Sigmoid colon (tissue), 7 donors: ENCODE measurements around the gene CNPY1. TPM values are rescaled to one million over a fixed set of nuclear protein-coding genes. Genes with fewer than 3 reads are reported as not detected.

ENCODE experiments used
- DNase-seq: peaks from one replicate; pipeline ENCODE4 v3.0.0-alpha.2; 2019
- H3K27ac ChIP-seq, 4 donors: fragments of 200-600 bp; sonication (generic); one replicate each; pipeline ENCODE4 v1.5.1; 2016 to 2019; ENCODE audit warnings: mild to moderate bottlenecking in 1 of 4
- H3K27me3 ChIP-seq, 3 donors: fragments of 200-600 bp; sonication (generic); one replicate each; pipeline ENCODE4 v1.5.1; 2019; ENCODE audit warnings: mild to moderate bottlenecking in 1 of 3
- H3K36me3 ChIP-seq, 4 donors: fragments of 200-600 bp; sonication (generic); one replicate each; pipeline ENCODE4 v1.5.1; 2016 to 2019
- H3K4me1 ChIP-seq, 4 donors: fragments of 200-600 bp; sonication (generic); one replicate each; pipeline ENCODE4 v1.5.1; 2017 to 2019
- H3K4me3 ChIP-seq, 4 donors: fragments of 200-600 bp; sonication (generic); one replicate each; pipeline ENCODE4 v1.5.1; 2017 to 2019; ENCODE audit warnings: mild to moderate bottlenecking in 2 of 4, moderate library complexity in 1 of 4
- H3K9me3 ChIP-seq, 4 donors: fragments of 200-600 bp in 3 of 4; sonication (generic) in 3 of 4; one replicate each; pipeline versions ENCODE4 v1.5.1 to v1.6.1; 2013 to 2019
- CTCF ChIP-seq, 4 experiments: fragments of 450-650 bp in 3 of 4; fragments of 200-600 bp in 1 of 4; IDR thresholded peaks; one replicate each; pipeline ENCODE4 v1.5.1; 2016 to 2019; ENCODE audit warnings: antibody characterized with exemption in 4 of 4, mild to moderate bottlenecking in 3 of 4, moderate library complexity in 2 of 4
- EP300 ChIP-seq, 4 donors: sonication (generic); formaldehyde crosslinking; IDR thresholded peaks; one replicate each; pipeline ENCODE4 v1.6.1; 2017; ENCODE audit warnings: antibody characterized with exemption in 4 of 4
- POLR2A ChIP-seq, 2 donors: fragments of 450-650 bp; IDR thresholded peaks; one replicate each; pipeline ENCODE4 v1.6.1; 2016; ENCODE audit warnings: antibody characterized with exemption in 2 of 2, mild to moderate bottlenecking in 2 of 2, moderate library complexity in 2 of 2
- POLR2AphosphoS5 ChIP-seq, 4 donors: sonication (generic); formaldehyde crosslinking; IDR thresholded peaks; one replicate each; pipeline ENCODE4 v1.6.1; 2017; ENCODE audit warnings: antibody characterized with exemption in 4 of 4
- WGBS, 2 donors: extraction: QIAGEN DNeasy Blood & Tissue Kit; methylation state at CpG; one replicate each; pipeline ENCODE4 v1.1.7; 2013; 5-methylcytosine and 5-hydroxymethylcytosine counted together
- intact Hi-C: fragments of 100-400 bp; cut with DNase I; formaldehyde crosslinking; loops from one replicate; pipeline ENCODE4 v1.15.1; 2023
- polyA plus RNA-seq, 3 donors: library from polyadenylated mRNA; stranded (reverse); fragments of 200-250 nt; gene quantifications; one replicate each; pipeline ENCODE4 v1.2.3, GENCODE V29; 2013
- total RNA-seq, 4 donors: library from RNA; depleted of rRNA; stranded (reverse); fragments of >200 nt; gene quantifications; one replicate each; pipeline ENCODE4 v1.1.0, GENCODE V29; 2016
- donor health status: healthy with polysubstance abuse.
- donor health status: Bipolar disorder and iron deficiency.
- donor health status: healthy.

CNPY1 gene
- total and polyA plus RNA-seq, 7 donors: not detected

DNA sequence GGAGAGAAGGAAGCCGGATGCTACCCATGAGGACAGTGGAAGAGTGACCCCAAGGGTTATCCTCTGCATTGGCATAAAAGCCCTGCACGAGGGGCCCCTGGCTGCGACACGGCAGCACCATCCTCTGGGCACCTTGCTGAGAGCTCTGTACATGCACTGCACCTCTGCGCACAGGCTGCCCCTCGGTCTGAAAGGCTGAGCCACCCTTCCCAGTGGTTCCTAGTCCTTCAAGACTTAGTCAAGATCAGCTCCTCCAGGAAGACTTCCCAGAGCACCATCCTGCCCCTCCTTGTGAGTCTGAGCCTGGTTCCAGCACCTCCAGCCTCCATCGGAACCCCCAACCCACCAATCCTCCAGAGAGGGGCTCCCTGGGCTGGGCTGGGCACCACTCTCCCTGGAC, 37.9 kb upstream of the CNPY1 start:
- H3K27ac ChIP-seq: no peak overlapping the region
- no peak overlapping the region for H3K4me3 ChIP-seq
- no peaks in the 10 kb centered on the region for H3K9me3 ChIP-seq
- H3K27me3 ChIP-seq: peaks cover 0 to 10% (median 0%) of the 10 kb centered on the region in 3 donors
- peaks cover 0 to 17% (median 0%) of the 10 kb centered on the region in 4 donors for H3K4me1 ChIP-seq
- intact Hi-C loops: no loop called here
- TF ChIP-seq POLR2A (IDR thresholded peaks at IDR 0.05): no peak
- TF ChIP-seq EP300 (IDR thresholded peaks at IDR 0.05): no peak
- TF ChIP-seq POLR2AphosphoS5 (IDR thresholded peaks at IDR 0.05): no peak
- no peak for TF ChIP-seq CTCF (IDR thresholded peaks at IDR 0.05)
- H3K36me3 ChIP-seq: no peaks in the 10 kb centered on the region
- 88 to 89% methylated on average over 7 of the region's 7 CpGs for WGBS, 2 donors
- DNase-seq: no peak

GRCh38 chr7:155583636-155584035, 37.3 kb upstream of the CNPY1 start:
- Histone ChIP-seq H3K27me3 (peaks cover 0 to 8% (median 0%) of the 10 kb centered on the region in 3 donors), H3K4me3 (no peak overlapping the region), H3K9me3 (no peaks in the 10 kb centered on the region), H3K27ac (no peak overlapping the region), H3K36me3 (no peaks in the 10 kb centered on the region), H3K4me1 (peaks cover 0 to 17% (median 0%) of the 10 kb centered on the region in 4 donors)
- TF ChIP-seq EP300 (IDR thresholded peaks at IDR 0.05) (no peak), CTCF (IDR thresholded peaks at IDR 0.05) (no peak), POLR2A (IDR thresholded peaks at IDR 0.05) (no peak), POLR2AphosphoS5 (IDR thresholded peaks at IDR 0.05) (no peak)
- whole genome bisulfite sequencing, 2 donors: 82 to 89% methylated on average over 3 of the region's 3 CpGs
- intact Hi-C loops: no loop called here
- DNase-seq: no peak

DNA sequence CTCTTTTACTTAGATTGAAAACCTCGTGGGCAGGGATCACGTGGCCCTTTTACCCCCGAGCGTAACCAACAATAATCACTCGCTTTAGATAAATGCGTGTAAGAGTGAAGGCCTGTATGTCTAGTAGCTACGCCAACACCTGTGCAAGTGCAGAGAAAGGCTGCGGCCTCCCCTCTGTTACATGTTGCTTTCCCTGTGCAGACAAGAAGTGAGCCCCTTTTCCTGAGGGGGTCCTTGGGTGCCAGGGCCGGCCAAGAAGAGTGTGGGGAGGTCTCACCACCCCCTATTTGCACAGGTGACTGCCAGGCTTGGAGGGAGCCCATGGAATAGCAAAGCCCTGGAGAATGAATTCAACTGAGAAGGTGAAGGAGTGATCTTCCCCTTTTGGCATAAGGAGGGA, 35.6 kb upstream of the CNPY1 start:
- H3K4me1 ChIP-seq: peaks cover 0 to 17% (median 0%) of the 10 kb centered on the region in 4 donors
- H3K9me3 ChIP-seq: no peaks in the 10 kb centered on the region
- H3K27me3 ChIP-seq: peaks cover 0 to 8% (median 0%) of the 10 kb centered on the region in 3 donors
- DNase-seq: no peak
- H3K4me3 ChIP-seq: no peak overlapping the region
- no peaks in the 10 kb centered on the region for H3K36me3 ChIP-seq
- no peak overlapping the region for H3K27ac ChIP-seq
- intact Hi-C loops: no loop called here
- 80 to 84% methylated on average over 9 of the region's 9 CpGs for WGBS, 2 donors
- TF ChIP-seq CTCF (IDR thresholded peaks at IDR 0.05): no peak
- TF ChIP-seq EP300 (IDR thresholded peaks at IDR 0.05): no peak
- no peak for TF ChIP-seq POLR2A (IDR thresholded peaks at IDR 0.05)
- no peak for TF ChIP-seq POLR2AphosphoS5 (IDR thresholded peaks at IDR 0.05)

DNA sequence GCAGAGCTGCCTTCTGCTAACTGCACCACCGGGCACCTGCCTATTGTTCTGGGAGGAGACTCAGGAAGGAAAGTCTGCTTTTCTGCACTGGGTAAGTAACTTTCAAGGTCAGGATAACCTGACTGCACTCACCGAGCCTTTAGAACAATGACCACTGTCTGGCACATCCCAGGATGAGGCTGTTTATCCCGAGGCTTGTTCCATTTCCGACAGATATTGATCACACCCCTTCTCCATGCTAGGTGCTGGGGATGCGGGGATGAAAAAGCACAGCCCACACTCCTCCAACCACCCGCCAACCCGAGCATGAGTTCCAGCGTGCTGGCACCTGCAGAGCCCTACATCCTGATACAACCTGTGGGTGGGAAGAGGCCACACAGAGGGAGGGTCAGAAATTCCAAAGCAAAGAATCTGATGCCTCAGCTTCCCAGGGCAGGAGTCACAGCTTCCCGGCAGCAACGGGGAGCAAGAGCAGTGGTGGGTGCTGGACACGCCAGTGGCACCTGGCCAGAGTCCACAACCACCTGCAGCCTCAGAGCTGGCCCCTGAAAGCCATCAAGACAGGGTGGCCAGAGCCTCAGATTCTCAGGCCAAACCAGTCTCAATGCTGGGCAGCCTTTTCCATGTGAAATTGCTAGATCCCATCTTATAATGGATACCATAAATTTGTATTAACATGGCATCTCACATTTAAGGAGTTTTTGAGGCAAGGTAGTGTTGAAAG, 34.9 kb upstream of the CNPY1 start:
- no peaks in the 10 kb centered on the region for H3K9me3 ChIP-seq
- H3K27me3 ChIP-seq: peaks cover 0 to 8% (median 0%) of the 10 kb centered on the region in 3 donors
- no peaks in the 10 kb centered on the region for H3K36me3 ChIP-seq
- intact Hi-C loops: no loop called here
- H3K4me3 ChIP-seq: no peak overlapping the region
- WGBS, 2 donors: 71 to 75% methylated on average over 11 of the region's 11 CpGs
- H3K4me1 ChIP-seq: peaks cover 0 to 17% (median 0%) of the 10 kb centered on the region in 4 donors
- TF ChIP-seq EP300 (IDR thresholded peaks at IDR 0.05) (no peak), POLR2A (IDR thresholded peaks at IDR 0.05) (no peak), CTCF (IDR thresholded peaks at IDR 0.05) (no peak), POLR2AphosphoS5 (IDR thresholded peaks at IDR 0.05) (no peak)
- no peak for DNase-seq
- no peak overlapping the region for H3K27ac ChIP-seq
